Activated CD8-positive, alpha-beta T cell treated with anti-CD3 and anti-CD28 coated beads for 36 hours (primary cell): ENCODE results near the gene RUNDC1. TPM values are rescaled to one million over a fixed set of nuclear protein-coding genes. Genes with fewer than 3 reads are reported as not detected.

Experiments used
- ATAC-seq: fragments of 200-7000 bp; cut with Tn5 transposase; one replicate; pipeline ENCODE4 v1.10.0; 2021; ENCODE audit warnings: mild to moderate bottlenecking, moderate library complexity
- CTCF ChIA-PET: fragments of 350-600 bp; sonication (Branson Sonifier 250); formaldehyde crosslinking; loops from one replicate; lab custom pipeline; 2021; ENCODE audit warnings: antibody characterized with exemption; lab: Charles Lee
- POLR2A ChIA-PET: fragments of 350-600 bp; sonication (Branson Sonifier 250); formaldehyde crosslinking; loops from one replicate; lab custom pipeline; 2021; ENCODE audit warnings: antibody characterized with exemption; lab: Charles Lee
- DNase-seq: peaks from one replicate; pipeline ENCODE4 v3.0.0-alpha.2; 2020
- H3K27ac Mint-ChIP-seq: one replicate; pipeline ENCODE4 v1.8.0; 2021; ENCODE audit warnings: mild to moderate bottlenecking, mixed read lengths
- H3K27me3 Mint-ChIP-seq: one replicate; pipeline ENCODE4 v1.8.0; 2021; ENCODE audit warnings: mixed read lengths
- H3K36me3 Mint-ChIP-seq: one replicate; pipeline ENCODE4 v1.8.0; 2021; ENCODE audit warnings: low read depth, mixed read lengths
- H3K4me1 Mint-ChIP-seq: one replicate; pipeline ENCODE4 v1.8.0; 2021; ENCODE audit warnings: low read depth, mixed read lengths
- H3K4me3 Mint-ChIP-seq: one replicate; pipeline ENCODE4 v1.8.0; 2021; ENCODE audit warnings: mild to moderate bottlenecking, moderate library complexity, mixed read lengths
- H3K9me3 Mint-ChIP-seq: one replicate; pipeline ENCODE4 v1.8.0; 2021; ENCODE audit warnings: mixed read lengths
- CTCF ChIP-seq: fragments of 200-600 bp; IDR thresholded peaks from one replicate; pipeline ENCODE4 v1.8.0; 2022; ENCODE audit warnings: antibody characterized with exemption, mild to moderate bottlenecking
- intact Hi-C: fragments of 100-400 bp; cut with micrococcal nuclease; formaldehyde crosslinking; loops from one replicate; pipeline ENCODE4 v1.10.0; 2022
- total RNA-seq, 2 experiments: library from RNA; stranded (reverse); gene quantifications; one replicate each; pipeline ENCODE4 v1.2.3, GENCODE V29; 2021

Gene RUNDC1
- total RNA-seq, 2 experiments from 2014 or later = 16.1 to 17.0 TPM

GRCh38 chr17:42979511-42980273 is 673 bp upstream of the RUNDC1 start, which contains the start of gene PTGES3L:
TSS of gene PTGES3L (minus strand) at chr17:42980080. CDS start at chr17:42980053, 27 bp downstream.
- intact Hi-C loops = no loop called here
- ChIA-PET CTCF (interaction anchor here (2.0 kb wide), 1 partner anchor 19 kb away, joined by 10 read pairs; the partner anchor contains the start of gene RPL27), POLR2A (interaction anchor here (0.6 to 1.4 kb wide), 5 partner anchors 15 to 25 kb away, joined by 3 to 14 read pairs (median 4); partner anchors contain the start of genes AARSD1 and RPL27)
- peak within 1 kb of the TSS; percentile 96 for H3K4me3 Mint-ChIP-seq
- peak within 1 kb of the TSS; percentile 99 for H3K27ac Mint-ChIP-seq
- no peak for TF ChIP-seq CTCF
- no peaks in the 10 kb centered on the region for H3K27me3 Mint-ChIP-seq
- peak; percentile 66 for DNase-seq
- H3K4me1 Mint-ChIP-seq = peaks cover 30% of the 10 kb centered on the region
- H3K36me3 Mint-ChIP-seq = peaks cover 19% of the 10 kb centered on the region
- no peaks in the 10 kb centered on the region for H3K9me3 Mint-ChIP-seq
- ATAC-seq = peak; percentile 62

DNA sequence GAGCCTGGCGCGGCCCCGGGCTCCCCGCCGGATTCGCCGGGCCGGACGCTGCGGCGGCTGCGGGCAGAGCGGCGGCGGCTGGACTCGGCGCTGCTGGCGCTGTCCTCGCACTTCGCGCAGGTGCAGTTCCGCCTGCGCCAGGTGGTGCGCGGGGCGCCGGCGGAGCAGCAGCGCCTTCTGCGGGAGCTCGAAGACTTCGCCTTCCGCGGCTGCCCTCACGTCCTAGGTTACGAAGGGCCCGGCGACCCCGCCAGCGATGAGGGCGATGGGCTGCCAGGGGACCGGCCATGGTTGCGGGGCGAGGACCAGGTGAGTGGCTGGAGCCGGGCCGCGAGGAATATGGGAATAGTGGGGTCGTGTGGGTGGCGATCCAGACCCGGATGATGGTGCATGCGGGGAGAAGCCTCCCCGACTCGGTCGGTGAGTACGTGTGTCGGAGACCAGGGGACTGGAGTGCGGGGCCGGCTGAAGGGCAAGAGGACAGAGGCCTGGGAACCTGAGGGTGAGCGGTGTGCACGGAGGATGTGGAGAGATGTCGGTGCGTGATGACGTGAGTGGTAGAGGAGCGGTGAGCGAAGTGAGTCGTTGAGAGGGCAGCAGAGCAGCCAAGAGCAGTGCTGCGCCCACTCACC is 517 bp downstream of the RUNDC1 start:
- ChIA-PET POLR2A (interaction anchor here (1.4 kb wide), 2 partner anchors 17 kb away, joined by 4 to 14 read pairs; partner anchors contain the start of genes AARSD1 and RPL27), CTCF (no interaction called here)
- peak; percentile 91 for DNase-seq
- H3K27ac Mint-ChIP-seq = peak overlapping the region; percentile 99
- intact Hi-C loops = no loop called here
- H3K27me3 Mint-ChIP-seq = no peaks in the 10 kb centered on the region
- H3K36me3 Mint-ChIP-seq = peaks cover 29% of the 10 kb centered on the region
- H3K4me3 Mint-ChIP-seq = peak overlapping the region; percentile 96
- no peaks in the 10 kb centered on the region for H3K9me3 Mint-ChIP-seq
- no peak for TF ChIP-seq CTCF
- H3K4me1 Mint-ChIP-seq = peaks cover 28% of the 10 kb centered on the region
- peak; percentile 86 for ATAC-seq

DNA sequence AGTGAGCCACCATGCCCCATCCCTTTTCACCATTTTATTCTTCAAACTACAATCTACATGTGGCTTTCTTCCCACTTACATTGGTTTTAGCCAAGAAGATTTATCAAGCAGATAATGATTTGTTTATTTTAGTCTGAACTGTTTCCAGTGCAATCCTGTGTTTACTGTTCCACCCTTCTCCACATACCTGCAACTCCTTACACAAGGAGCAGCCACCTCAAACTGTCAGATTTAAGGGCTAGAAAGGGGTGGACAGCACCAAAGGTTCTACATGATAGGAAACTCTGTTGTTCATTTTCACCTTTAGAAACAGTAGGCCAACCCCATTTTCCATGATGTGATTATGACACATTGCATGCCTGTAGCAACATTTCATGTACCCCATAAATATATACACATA is 1.9 kb downstream of the RUNDC1 start:
- TF ChIP-seq CTCF = no peak
- peaks cover 28% of the 10 kb centered on the region for H3K4me1 Mint-ChIP-seq
- ChIA-PET CTCF (no interaction called here), POLR2A (interaction anchor here (0.8 to 1.1 kb wide), 2 partner anchors 11 to 16 kb away, joined by 3 read pairs; partner anchors contain the start of gene RPL27)
- no peaks in the 10 kb centered on the region for H3K27me3 Mint-ChIP-seq
- H3K36me3 Mint-ChIP-seq = peaks cover 35% of the 10 kb centered on the region
- H3K27ac Mint-ChIP-seq = peak overlapping the region; percentile 99
- H3K9me3 Mint-ChIP-seq = no peaks in the 10 kb centered on the region
- no peak for ATAC-seq
- no peak for DNase-seq
- peak overlapping the region; percentile 96 for H3K4me3 Mint-ChIP-seq
- intact Hi-C loops = no loop called here

DNA sequence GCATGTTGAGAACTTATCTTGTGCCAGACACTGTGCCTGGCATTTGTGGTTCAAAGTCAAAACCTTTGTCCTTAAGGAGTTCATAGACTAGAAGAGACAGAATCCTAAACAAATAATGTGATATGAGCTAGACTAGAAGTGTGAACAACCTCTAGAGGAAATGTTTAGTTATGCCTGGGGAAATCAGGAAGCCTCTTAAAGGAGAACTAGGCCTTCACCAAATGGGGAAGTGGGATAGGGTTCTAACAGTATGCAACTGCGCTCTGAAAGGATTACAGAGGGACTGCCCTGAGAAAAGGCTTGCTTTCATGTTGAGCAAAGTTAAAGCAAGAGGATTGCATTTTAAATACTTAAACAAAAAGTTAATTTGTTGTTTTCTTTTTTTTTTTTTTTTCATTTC is 4.9 kb downstream of the RUNDC1 start:
- H3K9me3 Mint-ChIP-seq = no peaks in the 10 kb centered on the region
- H3K27ac Mint-ChIP-seq = peak overlapping the region; percentile 12
- peaks cover 22% of the 10 kb centered on the region for H3K4me1 Mint-ChIP-seq
- no peak for ATAC-seq
- no peak overlapping the region for H3K4me3 Mint-ChIP-seq
- DNase-seq = no peak
- peaks cover 54% of the 10 kb centered on the region for H3K36me3 Mint-ChIP-seq
- ChIA-PET CTCF (interaction anchor here (0.8 to 1.4 kb wide), 3 partner anchors 12 to 22 kb away, joined by 3 read pairs; partner anchors contain the start of genes IFI35 and RPL27), POLR2A (interaction anchor here (0.6 to 3.4 kb wide), 3 partner anchors 10 to 332 kb away, joined by 3 to 17 read pairs (median 5); partner anchors contain the start of gene RPL27)
- intact Hi-C loops = no loop called here
- H3K27me3 Mint-ChIP-seq = no peaks in the 10 kb centered on the region
- no peak for TF ChIP-seq CTCF
